ENCODE data around the gene MYPN.

The MYPN gene

DNA sequence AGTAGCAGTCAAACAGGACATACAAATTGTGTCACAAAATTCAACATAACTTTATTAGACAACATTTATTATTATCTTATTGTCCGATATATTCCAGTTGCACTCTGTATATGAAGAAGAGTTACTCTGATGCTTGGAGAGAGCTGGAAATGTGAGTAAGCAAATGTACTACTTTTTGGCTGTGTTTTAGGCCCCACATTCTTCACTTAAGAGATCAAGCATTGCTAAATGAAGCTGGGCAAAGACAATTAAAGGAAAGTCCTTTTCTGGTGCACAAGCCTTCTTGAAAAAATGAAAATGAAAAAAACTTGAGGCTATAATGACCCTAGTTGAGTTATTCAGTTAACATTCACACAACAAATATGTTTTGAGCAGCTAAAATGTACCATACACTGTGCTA lies 26.1 kb downstream of the MYPN start:
- no peaks in the 10 kb centered on the region for H3K36me3 ChIP-seq (ENCODE audit: insufficient read depth, low read length)
- H3K9ac ChIP-seq (ENCODE audit: low read depth, low read length): no peak overlapping the region
- H3K4me1 ChIP-seq (ENCODE audit: insufficient read depth, low read length): peaks cover 16% of the 10 kb centered on the region; the same call in 1 of the 2 replicates
- H3K9me3 ChIP-seq (ENCODE audit: control insufficient read depth, insufficient read depth, low read length): no peaks in the 10 kb centered on the region

DNA sequence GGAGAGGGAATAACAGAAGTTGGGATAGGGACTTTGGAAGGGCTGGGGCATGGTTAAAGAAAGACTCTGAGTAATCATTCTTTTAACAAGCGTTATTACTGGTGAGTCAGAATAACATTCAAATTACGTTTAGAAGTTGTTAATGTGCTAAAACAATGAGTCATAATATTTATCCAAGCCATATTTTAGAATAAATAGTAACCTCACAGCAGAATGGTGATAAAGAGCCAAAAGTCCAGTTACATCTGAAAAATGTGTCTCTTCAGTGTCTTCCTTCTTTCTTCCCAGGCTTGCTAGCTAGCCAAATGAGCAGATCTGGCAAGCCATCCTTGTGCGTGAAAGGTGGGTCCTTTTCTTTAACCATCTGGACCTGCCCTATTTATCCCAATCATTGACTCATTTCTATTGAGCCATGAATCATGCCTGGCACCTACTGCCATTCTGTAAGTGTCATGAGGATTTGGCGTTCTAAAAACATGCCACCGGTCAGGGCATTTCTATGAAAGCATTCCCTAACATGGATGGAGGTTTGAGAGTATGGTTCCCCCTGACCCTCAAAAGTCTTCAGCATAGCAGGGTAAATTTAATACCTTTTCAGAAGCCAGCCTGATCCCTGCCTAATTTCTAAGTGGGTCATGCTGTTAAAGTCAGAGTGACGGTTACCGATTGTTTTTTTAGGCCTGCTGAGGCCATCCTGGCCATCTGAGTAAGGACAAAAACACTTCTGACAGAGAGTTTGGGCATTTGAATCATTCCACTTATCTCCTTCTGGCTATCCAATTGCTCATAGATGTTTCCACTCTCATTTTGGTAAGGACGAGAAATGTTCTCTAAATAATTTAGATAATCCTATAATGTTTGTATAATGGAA lies 26.9 kb downstream of the MYPN start:
- Histone ChIP-seq H3K9me3 (ENCODE audit: control insufficient read depth, insufficient read depth, low read length) (no peaks in the 10 kb centered on the region), H3K4me1 (ENCODE audit: insufficient read depth, low read length) (peaks cover 16% of the 10 kb centered on the region; the same call in 1 of the 2 replicates), H3K9ac (ENCODE audit: low read depth, low read length) (peak overlapping the region; percentile 13; the same call in 1 of the 2 replicates), H3K36me3 (ENCODE audit: insufficient read depth, low read length) (no peaks in the 10 kb centered on the region)

DNA sequence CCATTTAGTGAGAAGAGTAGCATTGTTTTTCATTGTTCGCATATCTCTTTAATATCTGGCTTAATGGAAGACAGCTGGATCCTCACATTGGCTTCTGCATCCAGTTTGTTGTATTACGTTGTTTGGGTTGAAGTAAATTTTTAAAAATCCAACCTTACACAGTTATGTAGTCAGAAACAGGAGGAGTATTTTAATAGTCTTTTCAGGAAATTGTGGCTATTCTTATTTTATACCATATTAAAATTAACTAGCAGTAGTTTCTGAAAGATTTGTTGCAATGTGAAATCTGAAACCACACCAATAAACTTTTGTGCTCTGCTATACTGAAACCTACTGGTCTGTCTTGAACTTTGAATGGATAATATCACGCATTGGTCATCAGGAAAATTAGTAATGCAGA lies 27.9 kb downstream of the MYPN start:
- Histone ChIP-seq H3K36me3 (ENCODE audit: insufficient read depth, low read length) (no peaks in the 10 kb centered on the region), H3K9ac (ENCODE audit: low read depth, low read length) (no peak overlapping the region; the same call in 1 of the 2 replicates), H3K4me1 (ENCODE audit: insufficient read depth, low read length) (peaks cover 16% of the 10 kb centered on the region; the same call in 1 of the 2 replicates), H3K9me3 (ENCODE audit: control insufficient read depth, insufficient read depth, low read length) (no peaks in the 10 kb centered on the region)

GRCh38 chr10:68138526-68138925 lies 29.2 kb downstream of the MYPN start:
- Histone ChIP-seq H3K9me3 (ENCODE audit: control insufficient read depth, insufficient read depth, low read length) (no peaks in the 10 kb centered on the region), H3K36me3 (ENCODE audit: insufficient read depth, low read length) (no peaks in the 10 kb centered on the region), H3K9ac (ENCODE audit: low read depth, low read length) (no peak overlapping the region), H3K4me1 (ENCODE audit: insufficient read depth, low read length) (peaks cover 21% of the 10 kb centered on the region)

DNA sequence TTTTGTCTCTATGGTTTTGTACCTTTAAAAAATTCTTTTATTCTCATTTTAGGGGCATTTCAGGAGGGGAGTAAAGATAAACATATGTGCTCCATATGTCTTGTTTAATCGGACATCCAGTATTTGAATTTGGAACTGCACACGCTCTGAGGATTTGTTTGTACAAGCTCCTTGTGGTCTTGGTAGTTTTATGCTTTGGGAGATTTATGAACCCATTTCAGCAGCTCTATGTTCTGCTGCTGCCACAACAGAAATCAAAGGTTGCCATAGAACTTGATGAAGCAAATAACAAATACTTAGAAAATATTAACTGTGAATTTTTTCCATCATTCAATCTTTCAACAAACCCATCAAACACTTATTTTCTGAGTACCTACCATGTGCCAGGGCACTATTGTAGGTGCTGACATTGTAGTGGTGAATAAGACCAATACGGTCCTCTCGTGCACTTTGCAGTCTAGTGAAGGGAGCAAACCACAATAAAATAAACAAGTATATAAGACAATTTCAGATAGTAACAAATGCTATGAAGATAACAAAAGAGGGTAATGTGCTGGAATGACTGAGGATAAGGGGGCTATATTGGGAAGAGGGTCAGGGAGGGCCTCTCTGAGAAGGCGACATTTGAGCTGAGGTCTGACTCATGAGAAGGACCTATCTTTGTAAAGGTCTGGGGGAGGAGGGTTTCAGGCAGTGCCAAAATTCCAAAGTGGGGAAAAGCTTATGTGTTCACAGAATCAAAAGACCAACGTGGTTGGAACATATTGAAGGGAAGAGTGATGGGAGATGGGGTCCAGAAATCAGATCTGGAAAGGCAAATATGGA lies 30.4 kb downstream of the MYPN start:
- peaks cover 21% of the 10 kb centered on the region for H3K4me1 ChIP-seq (ENCODE audit: insufficient read depth, low read length)
- no peaks in the 10 kb centered on the region for H3K9me3 ChIP-seq (ENCODE audit: control insufficient read depth, insufficient read depth, low read length)
- no peak overlapping the region for H3K9ac ChIP-seq (ENCODE audit: low read depth, low read length)
- no peaks in the 10 kb centered on the region for H3K36me3 ChIP-seq (ENCODE audit: insufficient read depth, low read length)

DNA sequence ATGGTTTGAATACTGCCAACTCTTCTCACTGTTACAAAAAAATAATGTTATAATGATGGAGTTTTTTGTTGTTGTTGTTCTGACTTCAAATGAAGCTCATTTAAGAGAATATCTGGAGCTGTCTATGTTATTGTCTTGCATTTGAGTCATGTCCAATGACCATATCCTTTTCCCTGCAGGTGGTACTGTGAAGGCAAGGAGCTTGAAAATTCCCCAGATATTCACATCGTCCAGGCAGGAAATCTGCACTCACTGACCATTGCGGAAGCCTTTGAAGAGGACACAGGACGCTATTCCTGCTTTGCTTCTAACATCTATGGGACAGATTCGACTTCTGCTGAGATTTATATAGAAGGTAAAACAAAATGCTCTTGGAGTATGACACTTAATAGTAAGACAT lies 33.5 kb downstream of the MYPN start:
- peaks cover 5% of the 10 kb centered on the region for H3K4me1 ChIP-seq (ENCODE audit: insufficient read depth, low read length)
- no peaks in the 10 kb centered on the region for H3K36me3 ChIP-seq (ENCODE audit: insufficient read depth, low read length)
- H3K9me3 ChIP-seq (ENCODE audit: control insufficient read depth, insufficient read depth, low read length): no peaks in the 10 kb centered on the region
- no peak overlapping the region for H3K9ac ChIP-seq (ENCODE audit: low read depth, low read length)

DNA sequence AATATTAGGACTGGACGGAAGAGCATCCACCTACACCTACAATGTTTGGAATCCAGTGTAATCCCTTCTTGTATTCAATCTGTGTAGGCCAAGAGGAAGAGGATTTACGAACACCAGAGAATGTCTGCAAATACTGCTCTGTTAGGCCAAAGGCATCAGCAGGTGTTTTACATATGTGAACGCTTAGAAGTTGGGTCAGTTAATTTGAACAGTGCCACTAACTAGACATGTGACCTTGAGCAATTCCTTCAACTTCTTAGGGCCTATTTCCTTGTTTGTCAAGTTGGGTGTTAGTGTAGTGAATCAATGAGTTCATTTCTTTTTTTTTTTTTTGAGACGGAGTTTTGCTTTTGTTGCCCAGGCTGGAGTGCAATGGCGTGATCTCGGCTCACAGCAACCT lies 35.4 kb downstream of the MYPN start:
- H3K4me1 ChIP-seq (ENCODE audit: insufficient read depth, low read length): peaks cover 5% of the 10 kb centered on the region
- no peaks in the 10 kb centered on the region for H3K36me3 ChIP-seq (ENCODE audit: insufficient read depth, low read length)
- H3K9ac ChIP-seq (ENCODE audit: low read depth, low read length): no peak overlapping the region
- no peaks in the 10 kb centered on the region for H3K9me3 ChIP-seq (ENCODE audit: control insufficient read depth, insufficient read depth, low read length)

- Histone ChIP-seq H3K36me3 (ENCODE audit: insufficient read depth, low read length) (no peaks in the 10 kb centered on the region), H3K9me3 (ENCODE audit: control insufficient read depth, insufficient read depth, low read length) (no peaks in the 10 kb centered on the region), H3K4me1 (ENCODE audit: insufficient read depth, low read length) (peaks cover 5% of the 10 kb centered on the region), H3K9ac (ENCODE audit: low read depth, low read length) (no peak overlapping the region)
Measured at GRCh38 chr10:68145705-68146104, 36.4 kb downstream of the MYPN start.

GRCh38 chr10:68146133-68146532 lies 36.8 kb downstream of the MYPN start:
- Histone ChIP-seq H3K36me3 (ENCODE audit: insufficient read depth, low read length) (no peaks in the 10 kb centered on the region), H3K9me3 (ENCODE audit: control insufficient read depth, insufficient read depth, low read length) (no peaks in the 10 kb centered on the region), H3K4me1 (ENCODE audit: insufficient read depth, low read length) (peaks cover 5% of the 10 kb centered on the region)

DNA sequence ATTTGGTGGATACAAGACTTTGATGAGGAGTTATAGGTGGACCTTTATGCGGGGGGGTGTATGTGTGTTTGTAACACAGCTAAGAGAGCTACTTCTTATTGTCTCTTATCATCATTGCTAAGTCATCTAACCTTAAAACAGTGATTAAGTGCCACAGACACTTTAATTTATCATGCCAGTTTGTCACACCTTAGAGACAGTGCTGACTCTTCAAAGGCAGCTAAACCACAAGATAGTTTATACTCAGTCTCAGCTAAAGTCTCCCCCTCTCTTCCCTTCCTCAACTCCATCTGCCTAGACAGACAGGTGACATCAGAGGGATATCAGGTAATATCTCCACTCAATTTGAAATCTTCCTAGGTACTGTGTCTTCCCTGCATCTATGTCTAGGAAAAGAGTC lies 42.2 kb downstream of the MYPN start:
- Histone ChIP-seq H3K36me3 (ENCODE audit: insufficient read depth, low read length) (no peaks in the 10 kb centered on the region), H3K4me1 (ENCODE audit: insufficient read depth, low read length) (peaks cover 35% of the 10 kb centered on the region)

More at GRCh38 chr10:68146133-68146532, 36.8 kb downstream of the MYPN start:
- no peak overlapping the region for H3K9ac ChIP-seq (ENCODE audit: low read depth, low read length)

GRCh38 chr10:68153473-68154210 lies 44.4 kb downstream of the MYPN start:
- peaks cover 40% of the 10 kb centered on the region for H3K4me1 ChIP-seq (ENCODE audit: insufficient read depth, low read length)
- no peaks in the 10 kb centered on the region for H3K36me3 ChIP-seq (ENCODE audit: insufficient read depth, low read length)
- peak overlapping the region; percentile 16; the same call in 1 of the 2 replicates for H3K9ac ChIP-seq (ENCODE audit: low read depth, low read length)
- no peaks in the 10 kb centered on the region for H3K9me3 ChIP-seq (ENCODE audit: control insufficient read depth, insufficient read depth, low read length)

More for the DNA sequence above, 42.2 kb downstream of the MYPN start:
- Histone ChIP-seq H3K9me3 (ENCODE audit: control insufficient read depth, insufficient read depth, low read length) (no peaks in the 10 kb centered on the region), H3K9ac (ENCODE audit: low read depth, low read length) (no peak overlapping the region)

DNA sequence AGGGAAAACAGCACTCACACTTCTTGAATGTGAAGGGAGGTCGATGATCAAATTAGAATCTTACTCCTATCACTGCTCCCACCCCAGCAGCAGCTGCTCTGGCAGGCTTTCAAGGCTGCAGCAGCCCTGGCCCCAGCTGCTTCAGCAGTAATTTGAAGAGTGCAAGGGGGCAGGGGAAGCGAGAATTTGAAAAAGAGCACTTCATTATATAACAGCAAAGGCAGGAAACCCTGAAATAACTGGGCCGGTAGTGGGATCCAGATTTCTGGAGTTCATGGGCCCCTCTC lies 44.9 kb downstream of the MYPN start:
- Histone ChIP-seq H3K4me1 (ENCODE audit: insufficient read depth, low read length) (peaks cover 40% of the 10 kb centered on the region), H3K36me3 (ENCODE audit: insufficient read depth, low read length) (no peaks in the 10 kb centered on the region), H3K9ac (ENCODE audit: low read depth, low read length) (peak overlapping the region; percentile 16; the same call in 1 of the 2 replicates), H3K9me3 (ENCODE audit: control insufficient read depth, insufficient read depth, low read length) (no peaks in the 10 kb centered on the region)

- no peak overlapping the region for H3K9ac ChIP-seq (ENCODE audit: low read depth, low read length)
- H3K4me1 ChIP-seq (ENCODE audit: insufficient read depth, low read length): peaks cover 40% of the 10 kb centered on the region
- H3K36me3 ChIP-seq (ENCODE audit: insufficient read depth, low read length): no peaks in the 10 kb centered on the region
- no peaks in the 10 kb centered on the region for H3K9me3 ChIP-seq (ENCODE audit: control insufficient read depth, insufficient read depth, low read length)
Measured at GRCh38 chr10:68155615-68156210, 46.4 kb downstream of the MYPN start.
